Skeletal muscle tissue (tissue), 4 donors: Measurements from ENCODE around the gene PTGR3. TPM values are rescaled to one million over a fixed set of nuclear protein-coding genes. Genes with fewer than 3 reads are reported as not detected.

Experiments
- H3K27ac ChIP-seq: one replicate; pipeline ENCODE4 v1.7.0; 2013; ENCODE audit warnings: mild to moderate bottlenecking, low read depth, low read length, inconsistent platforms
- H3K27me3 ChIP-seq, 3 donors: one replicate each; pipeline ENCODE4 v1.7.0; 2013; ENCODE audit warnings: low read length in 3 of 3; ENCODE audit not compliant: control insufficient read depth in 3 of 3, insufficient read depth in 3 of 3
- H3K36me3 ChIP-seq, 3 donors: one replicate each; pipeline ENCODE4 v1.7.0; 2013; ENCODE audit warnings: low read length in 3 of 3; ENCODE audit not compliant: control insufficient read depth in 3 of 3, insufficient read depth in 3 of 3
- H3K4me1 ChIP-seq, 3 donors: one replicate each; pipeline ENCODE4 v1.7.0; 2013; ENCODE audit warnings: low read length in 3 of 3, mild to moderate bottlenecking in 3 of 3; ENCODE audit not compliant: control insufficient read depth in 3 of 3, insufficient read depth in 3 of 3
- H3K4me3 ChIP-seq, 3 donors: one replicate each; pipeline ENCODE4 v1.7.0; 2013; ENCODE audit warnings: low read length in 3 of 3
- H3K9ac ChIP-seq, 3 donors: one replicate each; pipeline ENCODE4 v1.7.0; 2013; ENCODE audit warnings: low read length in 3 of 3, mild to moderate bottlenecking in 3 of 3, moderate library complexity in 2 of 3, low read depth in 1 of 3
- H3K9me3 ChIP-seq, 3 donors: one replicate each; pipeline ENCODE4 v1.7.0; 2013; ENCODE audit warnings: low read length in 3 of 3; ENCODE audit not compliant: control insufficient read depth in 3 of 3
- total RNA-seq: library from RNA; depleted of rRNA; stranded (reverse); fragments of >200 nt; gene quantifications from one replicate; pipeline ENCODE4 v1.2.3, GENCODE V29; 2014
- donor health status: Osteomylitis.

The PTGR3 gene
- total RNA-seq, 1 donor from 2014 or later, result 12.5 TPM

DNA sequence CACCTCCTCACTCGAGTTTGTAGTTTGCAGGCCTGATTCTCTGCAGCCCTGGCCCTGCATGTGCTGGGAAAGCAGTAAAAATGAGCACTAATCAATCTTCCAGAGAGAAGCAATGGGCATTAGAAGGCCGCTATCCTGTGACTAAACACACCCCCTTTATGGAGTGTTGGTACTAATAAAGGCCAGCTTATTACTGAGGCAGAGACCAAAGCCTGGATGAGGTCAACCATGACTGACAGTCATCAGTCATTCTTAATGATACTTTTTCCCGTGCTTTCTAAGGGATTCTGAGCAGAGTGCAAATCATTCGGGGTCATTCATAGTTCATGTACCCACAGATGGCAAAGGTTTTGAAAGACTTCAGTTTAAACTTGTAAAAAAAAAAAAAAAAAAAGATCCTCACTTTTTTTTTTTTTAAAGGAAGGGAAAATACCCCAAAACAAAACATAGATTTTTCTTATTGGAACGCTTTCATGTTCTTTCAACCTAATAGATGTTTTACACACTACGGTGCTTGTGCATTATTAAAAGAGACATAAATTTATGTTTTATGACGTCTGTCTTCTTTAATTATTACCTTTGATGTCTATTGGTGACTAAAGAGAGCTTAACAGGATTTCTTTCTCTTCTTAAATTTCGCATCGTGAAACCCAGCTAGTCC lies 14.9 kb upstream of the PTGR3 start:
- no peaks in the 10 kb centered on the region for H3K27me3 ChIP-seq
- no peaks in the 10 kb centered on the region for H3K36me3 ChIP-seq
- H3K4me1 ChIP-seq, result peaks cover 14 to 61% (median 43%) of the 10 kb centered on the region in 3 donors
- no peak overlapping the region for H3K27ac ChIP-seq
- no peak overlapping the region for H3K9ac ChIP-seq
- no peak overlapping the region for H3K4me3 ChIP-seq
- H3K9me3 ChIP-seq, result no peaks in the 10 kb centered on the region

DNA sequence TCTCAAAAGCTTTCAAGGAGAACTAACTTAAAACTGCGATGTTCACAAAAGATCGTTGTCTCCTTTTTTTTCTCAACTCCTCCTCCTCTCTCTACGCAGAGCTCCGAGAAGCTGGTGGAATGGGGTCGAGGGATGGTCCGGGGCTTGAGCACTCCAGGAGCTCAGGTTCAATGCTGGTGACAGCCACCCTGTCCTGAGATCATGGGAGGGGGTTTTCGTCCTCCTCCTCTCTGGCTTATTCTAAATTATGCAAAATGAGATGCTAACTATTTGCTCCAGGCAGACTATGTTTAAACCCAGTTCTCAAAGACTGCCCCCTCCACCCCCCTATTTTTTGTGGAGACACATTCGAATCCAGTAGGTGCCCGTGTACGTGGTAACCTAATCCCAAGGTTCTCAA lies 13.5 kb upstream of the PTGR3 start:
- no peaks in the 10 kb centered on the region for H3K9me3 ChIP-seq
- peaks cover 18 to 56% (median 47%) of the 10 kb centered on the region in 3 donors for H3K4me1 ChIP-seq
- H3K27me3 ChIP-seq, result no peaks in the 10 kb centered on the region
- no peak overlapping the region for H3K27ac ChIP-seq
- no peak overlapping the region for H3K4me3 ChIP-seq
- no peak overlapping the region for H3K9ac ChIP-seq
- no peaks in the 10 kb centered on the region for H3K36me3 ChIP-seq

GRCh38 chr18:75221897-75222296 lies 13.0 kb upstream of the PTGR3 start:
- Histone ChIP-seq H3K9me3 (no peaks in the 10 kb centered on the region), H3K36me3 (no peaks in the 10 kb centered on the region), H3K4me3 (no peak overlapping the region), H3K4me1 (peaks cover 14 to 55% (median 46%) of the 10 kb centered on the region in 3 donors), H3K27me3 (no peaks in the 10 kb centered on the region), H3K9ac (no peak overlapping the region), H3K27ac (no peak overlapping the region)

DNA sequence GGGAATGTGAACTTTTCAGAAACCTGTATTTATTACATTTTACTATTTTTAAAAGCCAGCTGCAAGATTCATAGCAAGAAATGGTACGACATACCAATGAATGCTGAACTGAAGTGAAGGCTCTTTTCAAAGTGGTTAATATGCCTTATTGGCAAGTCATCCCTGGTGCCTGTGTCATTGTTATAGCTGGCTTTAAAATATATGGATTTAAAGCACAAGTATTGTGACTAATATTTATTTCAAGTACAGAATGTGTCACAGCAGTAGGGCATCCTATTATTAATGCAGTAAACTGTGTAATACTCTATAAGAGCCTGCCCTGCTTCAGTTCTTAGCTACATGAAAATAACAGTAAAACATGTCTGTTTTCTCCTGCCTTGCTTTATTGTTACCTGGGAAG lies 12.5 kb upstream of the PTGR3 start:
- H3K36me3 ChIP-seq, result no peaks in the 10 kb centered on the region
- no peak overlapping the region for H3K4me3 ChIP-seq
- H3K9ac ChIP-seq, result no peak overlapping the region
- H3K27ac ChIP-seq, result no peak overlapping the region
- H3K4me1 ChIP-seq, result peaks cover 15 to 55% (median 46%) of the 10 kb centered on the region in 3 donors
- H3K9me3 ChIP-seq, result no peaks in the 10 kb centered on the region
- no peaks in the 10 kb centered on the region for H3K27me3 ChIP-seq

DNA sequence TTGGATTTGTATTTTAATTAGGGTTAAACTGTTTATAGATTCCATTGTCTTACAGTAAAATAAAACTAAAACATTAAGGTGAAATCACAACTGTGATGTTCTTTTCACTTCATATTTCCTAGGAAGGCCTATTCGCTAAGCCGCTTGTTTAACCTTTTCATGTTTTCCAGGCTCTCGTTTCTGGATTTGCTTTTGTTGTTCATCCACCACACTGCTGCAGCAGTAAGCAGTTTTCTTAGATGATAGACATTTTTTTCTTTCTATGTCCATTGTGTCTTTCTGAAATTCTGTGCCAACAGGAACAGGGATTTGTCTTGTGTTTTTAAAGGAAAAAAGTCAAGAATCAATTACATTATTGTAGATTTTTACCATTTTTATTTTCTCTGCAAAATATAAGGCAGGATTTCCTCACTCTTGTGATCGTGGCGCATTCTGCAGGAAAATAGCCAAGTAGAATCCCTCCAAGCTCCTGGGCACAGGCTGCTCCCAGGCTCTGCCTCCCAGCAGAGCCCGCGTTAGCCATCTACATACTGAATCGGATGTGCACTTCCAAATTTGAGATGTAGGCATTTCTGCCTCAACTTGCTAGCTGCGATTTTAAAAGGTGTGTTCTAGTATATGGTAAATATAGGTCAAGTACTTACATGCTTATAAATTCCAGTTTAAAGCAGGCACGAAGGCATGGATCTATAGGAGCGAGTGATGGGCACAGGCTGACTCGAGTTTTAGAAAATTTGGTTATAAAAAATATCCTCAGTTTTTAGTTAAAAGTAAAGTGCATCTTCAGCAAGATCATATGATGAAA lies 11.8 kb upstream of the PTGR3 start:
- H3K4me1 ChIP-seq, result peaks cover 15 to 55% (median 46%) of the 10 kb centered on the region in 3 donors
- no peaks in the 10 kb centered on the region for H3K27me3 ChIP-seq

DNA sequence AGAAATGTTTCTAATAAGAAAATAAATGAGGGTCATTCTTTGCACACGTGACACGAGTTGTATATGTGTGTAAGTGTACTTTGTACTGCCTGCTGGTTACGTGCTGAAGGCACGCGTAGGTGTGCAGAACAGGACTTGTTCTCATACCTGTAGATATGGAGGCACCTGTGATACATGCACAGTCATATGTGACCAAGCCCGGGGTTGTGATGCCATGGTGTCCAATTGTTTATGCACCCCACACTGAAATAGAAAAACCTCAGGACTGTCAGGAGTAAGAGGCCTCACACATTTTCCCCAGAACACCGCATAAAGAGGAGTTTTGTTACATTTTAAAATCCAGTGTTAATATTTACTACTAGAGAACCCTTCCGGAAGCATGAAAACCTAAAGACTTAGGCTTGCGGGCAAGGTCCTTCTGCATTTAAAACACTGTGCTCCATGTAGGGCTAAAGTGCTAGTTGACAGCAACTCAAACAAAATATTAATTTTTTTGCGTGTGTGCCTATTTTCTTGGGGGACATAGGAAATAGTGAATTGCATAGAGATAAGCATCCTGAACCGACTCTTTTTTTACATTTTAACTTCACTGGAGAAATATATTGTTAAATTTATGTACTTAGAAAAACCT lies 10.9 kb upstream of the PTGR3 start:
- no peak overlapping the region for H3K4me3 ChIP-seq
- H3K9me3 ChIP-seq, result no peaks in the 10 kb centered on the region
- no peaks in the 10 kb centered on the region for H3K27me3 ChIP-seq
- peaks cover 17 to 61% (median 47%) of the 10 kb centered on the region in 3 donors for H3K4me1 ChIP-seq
- H3K27ac ChIP-seq, result no peak overlapping the region
- H3K36me3 ChIP-seq, result no peaks in the 10 kb centered on the region
- no peak overlapping the region for H3K9ac ChIP-seq

More for the DNA sequence above, 11.8 kb upstream of the PTGR3 start:
- H3K36me3 ChIP-seq, result no peaks in the 10 kb centered on the region
- no peak overlapping the region for H3K27ac ChIP-seq
- H3K9me3 ChIP-seq, result no peaks in the 10 kb centered on the region
- no peak overlapping the region for H3K4me3 ChIP-seq
- no peak overlapping the region for H3K9ac ChIP-seq

DNA sequence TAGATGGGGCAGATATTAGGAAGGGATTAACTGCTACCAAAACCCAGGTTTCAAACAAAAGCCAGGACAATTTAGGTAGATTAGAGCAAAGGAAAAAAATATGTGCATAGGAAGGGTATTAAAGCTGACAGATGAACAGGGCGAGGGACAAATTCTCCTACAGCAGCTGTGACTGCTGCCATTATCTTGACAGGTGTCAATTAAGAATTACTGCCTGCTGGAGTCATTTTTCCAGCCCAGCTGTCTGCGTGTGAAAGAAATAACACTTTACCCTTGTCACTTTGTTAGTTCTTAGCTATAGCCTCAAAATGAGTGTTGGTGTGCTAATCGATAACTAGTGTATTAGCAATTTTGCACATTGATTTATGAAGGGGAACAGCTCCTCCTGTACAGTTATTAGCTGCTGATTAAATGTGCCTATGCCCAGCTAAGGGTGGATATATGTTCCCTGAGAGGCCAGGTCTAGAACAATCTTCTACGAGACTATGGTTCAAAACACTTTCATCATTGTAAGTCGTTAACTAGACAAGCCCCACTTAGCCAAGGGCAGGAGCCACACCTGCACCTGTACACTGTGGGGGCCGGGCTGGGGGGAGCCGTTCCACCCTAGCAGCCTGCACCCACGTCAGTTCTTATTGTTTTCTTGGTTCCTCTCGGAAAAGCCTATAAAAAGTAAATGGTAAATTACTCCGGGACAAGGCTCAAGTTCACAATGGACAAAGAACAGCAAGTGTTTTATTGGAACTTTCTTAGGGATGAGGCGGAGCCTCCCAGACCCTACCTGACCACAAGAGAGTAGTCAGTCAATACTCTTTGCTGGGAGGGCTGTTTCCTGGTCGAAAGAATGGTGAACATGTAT lies 9.4 kb upstream of the PTGR3 start:
- peaks cover 22 to 69% (median 57%) of the 10 kb centered on the region in 3 donors for H3K4me1 ChIP-seq
- no peaks in the 10 kb centered on the region for H3K9me3 ChIP-seq

DNA sequence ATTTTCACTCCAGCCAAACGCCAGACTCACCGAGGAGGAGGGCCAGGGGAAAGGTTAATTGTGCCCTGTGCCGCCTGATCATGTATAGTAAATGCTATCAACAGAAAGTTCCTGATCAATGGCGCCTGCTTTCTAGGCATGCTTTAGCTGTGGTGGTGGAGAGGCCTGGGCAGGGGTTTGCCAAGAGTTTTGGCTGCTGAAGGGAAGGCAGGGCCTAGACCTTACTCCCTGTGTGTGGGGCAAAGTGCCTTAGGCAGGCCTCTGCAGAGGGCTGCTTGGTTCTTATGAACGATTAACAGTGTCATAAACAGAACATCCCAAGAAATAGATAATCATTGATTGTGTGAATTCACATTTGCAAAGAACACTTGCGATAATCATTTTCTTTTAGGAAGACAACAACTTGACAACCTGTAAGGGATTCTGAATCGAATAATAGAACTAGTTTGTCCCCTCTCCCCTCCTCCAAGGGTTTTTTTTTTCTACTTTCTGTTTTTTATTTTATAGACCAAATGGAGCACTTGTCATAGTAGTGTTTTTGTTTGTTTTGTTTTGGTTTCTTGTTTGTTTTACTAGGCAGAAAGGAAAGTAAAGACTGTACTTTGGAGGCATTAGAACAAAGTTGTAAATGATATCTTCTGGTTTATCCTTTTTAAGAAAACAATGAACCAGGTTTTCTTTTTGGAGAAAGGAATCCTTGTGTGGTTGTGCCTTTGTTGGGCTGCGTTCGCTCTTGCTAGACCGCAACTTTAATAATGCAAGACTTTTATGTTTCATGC lies 8.2 kb upstream of the PTGR3 start:
- Histone ChIP-seq H3K4me1 (peaks cover 31 to 68% (median 57%) of the 10 kb centered on the region in 3 donors), H3K27ac (peak overlapping the region; percentile 36), H3K27me3 (no peaks in the 10 kb centered on the region), H3K36me3 (no peaks in the 10 kb centered on the region), H3K4me3 (no peak overlapping the region), H3K9me3 (no peaks in the 10 kb centered on the region), H3K9ac (no peak overlapping the region)

More for the DNA sequence above, 9.4 kb upstream of the PTGR3 start:
- Histone ChIP-seq H3K27ac (peak overlapping the region; percentile 56), H3K9ac (peak overlapping the region in 2 of 3 donors; percentile 4 to 23), H3K36me3 (no peaks in the 10 kb centered on the region), H3K27me3 (no peaks in the 10 kb centered on the region), H3K4me3 (peak overlapping the region in 1 of 3 donors; percentile 13)
